Ascending aorta (tissue), 2 donors: ENCODE measurements around the gene ZNF750. TPM values are rescaled to one million over a fixed set of nuclear protein-coding genes. Genes with fewer than 3 reads are reported as not detected.

ENCODE experiments used
- DNase-seq, 2 donors: peaks; one replicate each; pipeline ENCODE4 v3.0.0-alpha.2; 2019; ENCODE audit warnings: low spot score in 2 of 2
- H3K27ac ChIP-seq, 2 donors: fragments of 200-600 bp; sonication (generic); one replicate each; pipeline ENCODE4 v1.5.1; 2016 to 2017; ENCODE audit warnings: mild to moderate bottlenecking in 1 of 2
- H3K27me3 ChIP-seq: fragments of 200-600 bp; sonication (generic); one replicate; pipeline ENCODE4 v1.5.1; 2017
- H3K36me3 ChIP-seq, 2 donors: fragments of 200-600 bp; sonication (generic); one replicate each; pipeline ENCODE4 v1.5.1; 2016
- H3K4me1 ChIP-seq, 2 donors: fragments of 200-600 bp; sonication (generic); one replicate each; pipeline ENCODE4 v1.5.1; 2016 to 2017; ENCODE audit warnings: mild to moderate bottlenecking in 1 of 2
- H3K4me3 ChIP-seq, 2 donors: fragments of 200-600 bp; sonication (generic); one replicate each; pipeline ENCODE4 v1.5.1; 2016 to 2017; ENCODE audit warnings: mild to moderate bottlenecking in 1 of 2
- H3K9me3 ChIP-seq, 2 donors: fragments of 200-600 bp; sonication (generic); one replicate each; pipeline ENCODE4 v1.5.1; 2016
- CTCF ChIP-seq, 3 experiments: fragments of 200-600 bp in 2 of 3; fragments of 450-650 bp in 1 of 3; sonication (generic) in 2 of 3; IDR thresholded peaks; one replicate each; pipeline ENCODE4 v1.5.1; 2016 to 2019; ENCODE audit warnings: antibody characterized with exemption in 3 of 3, mild to moderate bottlenecking in 1 of 3, moderate library complexity in 1 of 3
- intact Hi-C: fragments of 100-400 bp; cut with DNase I; formaldehyde crosslinking; loops from one replicate; pipeline ENCODE4 v1.15.1; 2023
- total RNA-seq: library from RNA; depleted of rRNA; stranded (reverse); fragments of >200 nt; gene quantifications from one replicate; pipeline ENCODE4 v1.1.0, GENCODE V29; 2016

Gene ZNF750
- total RNA-seq, 1 donor from 2014 or later, result not detected

GRCh38 chr17:82851381-82851780, 11.6 kb upstream of the ZNF750 start:
- TF ChIP-seq CTCF (IDR thresholded peaks at IDR 0.05), result no peak
- DNase-seq, result no peak
- H3K9me3 ChIP-seq, result no peaks in the 10 kb centered on the region
- H3K36me3 ChIP-seq, result peaks cover 0 to 2% of the 10 kb centered on the region in 2 donors
- intact Hi-C loops, result no loop called here
- H3K4me3 ChIP-seq, result no peak overlapping the region
- H3K27me3 ChIP-seq, result no peaks in the 10 kb centered on the region
- no peaks in the 10 kb centered on the region for H3K4me1 ChIP-seq
- H3K27ac ChIP-seq, result no peak overlapping the region

DNA sequence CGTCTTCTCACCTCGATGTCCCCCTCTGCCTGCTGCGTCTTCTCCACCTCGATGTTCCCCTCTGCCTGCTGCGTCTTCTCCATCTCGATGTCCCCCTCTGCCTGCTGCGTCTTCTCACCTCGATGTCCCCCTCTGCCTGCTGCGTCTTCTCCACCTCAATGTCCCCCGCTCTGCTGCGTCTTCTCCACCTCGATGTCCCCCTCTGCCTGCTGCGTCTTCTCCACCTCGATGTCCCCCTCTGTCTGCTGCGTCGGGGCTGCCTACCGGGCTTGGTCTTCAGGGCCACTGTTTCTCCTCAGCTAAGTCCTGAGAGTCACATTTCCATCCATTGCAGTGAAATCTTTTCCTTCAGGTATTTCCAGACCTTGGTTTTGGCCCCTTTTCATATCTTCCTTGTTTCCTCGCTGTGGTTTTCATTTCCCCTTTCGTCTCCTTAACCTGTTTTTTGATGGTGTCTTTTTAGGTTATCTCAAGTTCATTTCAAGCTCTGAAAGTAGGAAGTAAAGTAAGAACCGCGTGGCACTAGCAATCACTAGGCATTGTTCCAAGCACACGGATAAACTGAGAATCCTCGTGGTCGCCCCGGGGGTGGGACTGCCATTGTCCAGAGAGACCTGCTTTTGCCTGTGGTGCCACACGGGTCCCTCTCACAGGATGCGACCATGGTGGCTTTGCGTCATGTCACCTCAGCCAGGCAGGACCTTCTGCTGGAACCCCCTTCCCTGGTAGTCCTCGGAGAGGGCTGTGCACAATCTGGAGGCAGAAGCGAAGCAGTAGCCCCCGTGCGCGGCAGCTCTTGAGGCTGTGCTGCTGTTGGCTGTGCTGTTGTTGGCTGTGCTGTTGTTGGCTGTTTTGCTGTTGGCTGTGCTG, 9.5 kb upstream of the ZNF750 start:
- TF ChIP-seq CTCF (IDR thresholded peaks at IDR 0.05), result no peak
- Histone ChIP-seq H3K27ac (no peak overlapping the region), H3K36me3 (peaks cover 0 to 8% of the 10 kb centered on the region in 2 donors), H3K9me3 (no peaks in the 10 kb centered on the region), H3K27me3 (no peaks in the 10 kb centered on the region), H3K4me3 (no peak overlapping the region), H3K4me1 (no peaks in the 10 kb centered on the region)
- intact Hi-C loops, result no loop called here
- DNase-seq, result no peak

DNA sequence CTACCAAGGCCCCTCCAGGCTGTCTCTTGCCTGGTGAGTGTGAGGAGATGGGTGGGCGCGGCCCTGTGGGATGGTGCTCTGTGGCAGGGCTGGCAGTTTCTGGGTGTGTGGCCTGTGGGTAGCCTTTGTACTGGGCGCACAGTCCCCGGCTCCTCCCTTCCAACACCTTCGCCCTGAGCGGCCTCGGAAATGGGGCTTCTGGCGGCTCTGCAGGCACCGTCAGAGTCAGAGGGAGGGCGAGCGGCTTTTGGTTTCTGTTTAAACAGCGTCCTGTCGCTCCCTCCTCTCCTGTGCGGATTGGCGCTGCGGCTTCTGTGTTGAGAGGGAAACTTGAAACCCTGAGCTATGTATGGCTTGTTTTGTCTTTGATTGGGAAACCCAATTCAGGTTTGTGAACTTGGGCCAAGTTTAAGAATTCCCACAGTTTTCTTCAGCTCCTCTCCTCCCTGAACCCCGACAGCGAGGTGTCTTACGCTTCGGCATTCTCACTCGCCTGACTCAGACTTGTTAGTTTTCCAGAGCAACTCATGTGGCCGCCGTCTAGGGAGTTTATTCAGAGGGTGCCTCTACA, 8.3 kb upstream of the ZNF750 start:
- no peak for DNase-seq
- Histone ChIP-seq H3K27me3 (no peaks in the 10 kb centered on the region), H3K36me3 (peaks cover 0 to 8% of the 10 kb centered on the region in 2 donors), H3K27ac (no peak overlapping the region), H3K4me3 (no peak overlapping the region), H3K9me3 (no peaks in the 10 kb centered on the region), H3K4me1 (no peaks in the 10 kb centered on the region)
- intact Hi-C loops, result no loop called here
- TF ChIP-seq CTCF (IDR thresholded peaks at IDR 0.05), result no peak

GRCh38 chr17:82846061-82846691, 6.4 kb upstream of the ZNF750 start:
- Histone ChIP-seq H3K9me3 (no peaks in the 10 kb centered on the region), H3K36me3 (peaks cover 0 to 8% of the 10 kb centered on the region in 2 donors), H3K4me3 (no peak overlapping the region), H3K27ac (no peak overlapping the region), H3K4me1 (no peaks in the 10 kb centered on the region), H3K27me3 (no peaks in the 10 kb centered on the region)
- no peak for DNase-seq
- no peak for TF ChIP-seq CTCF (IDR thresholded peaks at IDR 0.05)
- intact Hi-C loops, result no loop called here

DNA sequence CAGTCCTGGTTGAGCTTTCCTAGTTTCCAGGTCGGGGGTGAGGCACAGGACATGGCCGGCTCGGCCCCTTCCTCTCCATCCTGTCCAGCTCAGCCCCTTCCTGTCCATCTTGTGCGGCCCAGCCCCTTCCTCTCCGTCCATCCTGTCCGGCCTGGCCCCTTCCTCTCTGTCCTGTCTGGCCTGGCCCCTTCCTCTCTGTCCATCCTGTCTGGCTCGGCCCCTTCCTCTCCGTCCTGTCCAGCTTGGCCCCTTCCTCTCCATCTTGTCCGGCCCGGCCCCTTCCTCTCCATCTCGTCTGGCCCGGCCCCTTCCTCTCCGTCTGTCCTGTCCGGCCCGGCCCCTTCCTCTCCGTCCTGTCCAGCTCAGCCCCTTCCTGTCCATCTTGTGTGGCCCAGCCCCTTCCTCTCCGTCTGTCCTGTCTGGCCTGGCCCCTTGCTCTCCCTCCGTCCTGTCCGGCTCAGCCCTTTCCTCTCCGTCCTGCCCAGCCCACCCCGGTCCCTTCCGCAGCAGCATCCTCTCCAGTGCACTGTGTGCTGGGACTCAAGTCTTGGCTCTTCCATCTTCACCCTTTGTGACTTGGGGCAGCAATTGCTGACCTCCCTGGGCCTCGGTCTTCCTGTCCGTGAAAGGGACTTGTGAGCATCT, 5.5 kb upstream of the ZNF750 start:
- no peak overlapping the region for H3K27ac ChIP-seq
- H3K27me3 ChIP-seq, result no peaks in the 10 kb centered on the region
- peaks cover 0 to 8% of the 10 kb centered on the region in 2 donors for H3K36me3 ChIP-seq
- no peaks in the 10 kb centered on the region for H3K9me3 ChIP-seq
- intact Hi-C loops, result no loop called here
- TF ChIP-seq CTCF (IDR thresholded peaks at IDR 0.05), result no peak
- DNase-seq, result no peak
- no peaks in the 10 kb centered on the region for H3K4me1 ChIP-seq
- H3K4me3 ChIP-seq, result peak overlapping the region in 1 of 2 donors; percentile 6
